ENCODE results near the gene MATCAP1.

DNA sequence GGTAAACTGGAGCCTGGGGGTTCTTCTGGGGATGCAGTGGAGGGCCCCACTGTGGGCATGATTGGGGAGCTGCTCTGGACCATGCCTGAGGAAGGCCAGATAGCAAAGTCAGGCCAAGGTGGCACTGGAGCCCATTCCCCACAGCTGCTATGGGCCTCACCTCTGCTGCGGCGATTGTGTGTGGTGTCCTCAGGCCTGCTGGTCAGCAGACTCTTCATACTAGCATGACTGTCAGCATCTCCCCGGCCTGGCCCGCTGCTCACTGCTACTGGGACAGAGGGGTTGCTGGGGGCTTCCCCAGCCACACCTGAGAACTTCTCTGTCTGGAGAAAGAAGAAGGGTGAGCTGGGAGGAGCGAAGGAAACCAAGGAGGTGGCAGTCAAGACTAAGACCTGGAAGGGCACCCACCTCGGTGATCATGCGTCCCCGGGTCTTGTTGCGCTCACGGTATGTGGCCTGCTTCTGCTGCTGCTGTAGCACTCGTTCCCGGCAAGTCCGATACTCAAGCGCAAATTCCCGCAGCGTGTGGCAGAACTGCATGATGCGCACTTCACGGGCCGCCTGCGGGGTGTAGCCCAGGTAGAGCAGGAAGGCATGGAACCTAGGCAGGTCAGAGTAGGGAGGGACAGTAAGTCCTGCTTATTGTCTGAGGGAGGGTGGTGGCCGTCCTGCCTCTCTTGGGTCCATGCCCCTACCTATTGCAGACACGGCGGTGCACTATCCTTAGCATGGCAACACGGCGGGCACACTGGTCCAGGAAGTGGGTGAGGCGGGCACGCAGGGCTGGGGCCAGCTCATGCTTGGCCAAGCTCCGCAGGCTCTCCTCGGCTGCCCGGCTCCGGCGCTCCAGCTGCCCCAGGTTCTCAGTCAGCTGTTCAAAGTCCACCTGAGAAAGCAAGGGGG is 46.4 kb upstream of the MATCAP1 start:
- TF ChIP-seq, protein P1, sequence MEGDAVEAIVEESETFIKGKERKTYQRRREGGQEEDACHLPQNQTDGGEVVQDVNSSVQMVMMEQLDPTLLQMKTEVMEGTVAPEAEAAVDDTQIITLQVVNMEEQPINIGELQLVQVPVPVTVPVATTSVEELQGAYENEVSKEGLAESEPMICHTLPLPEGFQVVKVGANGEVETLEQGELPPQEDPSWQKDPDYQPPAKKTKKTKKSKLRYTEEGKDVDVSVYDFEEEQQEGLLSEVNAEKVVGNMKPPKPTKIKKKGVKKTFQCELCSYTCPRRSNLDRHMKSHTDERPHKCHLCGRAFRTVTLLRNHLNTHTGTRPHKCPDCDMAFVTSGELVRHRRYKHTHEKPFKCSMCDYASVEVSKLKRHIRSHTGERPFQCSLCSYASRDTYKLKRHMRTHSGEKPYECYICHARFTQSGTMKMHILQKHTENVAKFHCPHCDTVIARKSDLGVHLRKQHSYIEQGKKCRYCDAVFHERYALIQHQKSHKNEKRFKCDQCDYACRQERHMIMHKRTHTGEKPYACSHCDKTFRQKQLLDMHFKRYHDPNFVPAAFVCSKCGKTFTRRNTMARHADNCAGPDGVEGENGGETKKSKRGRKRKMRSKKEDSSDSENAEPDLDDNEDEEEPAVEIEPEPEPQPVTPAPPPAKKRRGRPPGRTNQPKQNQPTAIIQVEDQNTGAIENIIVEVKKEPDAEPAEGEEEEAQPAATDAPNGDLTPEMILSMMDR (IDR thresholded peaks at IDR 0.05; ENCODE audit: control extremely low read depth in 1 of 3, insufficient read depth in 1 of 3, low read depth in 1 of 3, low read length in 3 of 3) = no peak
- TF ChIP-seq CREB1 (IDR thresholded peaks at IDR 0.05) = no peak
